ENCODE data around the gene CLDN20. TPM values are rescaled to one million over a fixed set of nuclear protein-coding genes. Genes with fewer than 3 reads are reported as not detected.

Gene CLDN20
- total RNA-seq, 4 donors from 2014 or later, result not detected

DNA sequence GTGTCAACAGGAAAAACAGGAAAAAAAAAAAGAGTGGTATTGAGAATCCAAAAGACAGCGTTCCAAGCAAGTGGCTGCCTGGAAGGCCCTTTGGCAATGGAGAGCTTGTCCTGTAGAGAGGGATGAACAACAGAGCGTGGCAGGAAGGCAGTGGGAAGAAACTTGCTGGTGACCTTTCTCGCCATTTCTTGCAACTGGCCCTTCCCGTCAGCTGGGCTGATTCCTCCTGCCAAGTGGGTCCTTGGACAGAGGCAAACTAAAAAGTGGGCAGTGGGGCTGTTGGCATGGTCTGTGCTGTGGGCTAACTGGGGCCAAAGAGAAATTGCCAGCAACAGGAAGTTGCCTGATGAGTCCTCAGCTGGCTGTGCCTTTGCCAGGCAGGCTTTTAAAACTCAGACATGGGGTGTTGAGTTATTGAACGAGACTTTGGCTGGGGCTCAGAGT lies 43.9 kb upstream of the CLDN20 start:
- Histone ChIP-seq H3K9me3 (no peaks in the 10 kb centered on the region), H3K4me1 (peaks cover 0 to 20% (median 11%) of the 10 kb centered on the region in 4 donors), H3K27me3 (no peaks in the 10 kb centered on the region), H3K36me3 (no peaks in the 10 kb centered on the region), H3K4me3 (no peak overlapping the region), H3K27ac (replicated peaks in 1 of 4) (no peak overlapping the region)
- intact Hi-C loops (cut with DNase I), result no loop called here
- WGBS, result 87% methylated on average over 5 of the region's 5 CpGs
- TF ChIP-seq, protein P1, sequence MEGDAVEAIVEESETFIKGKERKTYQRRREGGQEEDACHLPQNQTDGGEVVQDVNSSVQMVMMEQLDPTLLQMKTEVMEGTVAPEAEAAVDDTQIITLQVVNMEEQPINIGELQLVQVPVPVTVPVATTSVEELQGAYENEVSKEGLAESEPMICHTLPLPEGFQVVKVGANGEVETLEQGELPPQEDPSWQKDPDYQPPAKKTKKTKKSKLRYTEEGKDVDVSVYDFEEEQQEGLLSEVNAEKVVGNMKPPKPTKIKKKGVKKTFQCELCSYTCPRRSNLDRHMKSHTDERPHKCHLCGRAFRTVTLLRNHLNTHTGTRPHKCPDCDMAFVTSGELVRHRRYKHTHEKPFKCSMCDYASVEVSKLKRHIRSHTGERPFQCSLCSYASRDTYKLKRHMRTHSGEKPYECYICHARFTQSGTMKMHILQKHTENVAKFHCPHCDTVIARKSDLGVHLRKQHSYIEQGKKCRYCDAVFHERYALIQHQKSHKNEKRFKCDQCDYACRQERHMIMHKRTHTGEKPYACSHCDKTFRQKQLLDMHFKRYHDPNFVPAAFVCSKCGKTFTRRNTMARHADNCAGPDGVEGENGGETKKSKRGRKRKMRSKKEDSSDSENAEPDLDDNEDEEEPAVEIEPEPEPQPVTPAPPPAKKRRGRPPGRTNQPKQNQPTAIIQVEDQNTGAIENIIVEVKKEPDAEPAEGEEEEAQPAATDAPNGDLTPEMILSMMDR (IDR thresholded peaks at IDR 0.05), result no peak
- no peak for TF ChIP-seq POLR2A (IDR thresholded peaks at IDR 0.05; ENCODE audit: low read depth)
- TF ChIP-seq POLR2AphosphoS5 (IDR thresholded peaks at IDR 0.05), result no peak
- no peak for TF ChIP-seq EP300 (IDR thresholded peaks at IDR 0.05)
- DNase-seq (ENCODE audit: extremely low spot score), result no peak

DNA sequence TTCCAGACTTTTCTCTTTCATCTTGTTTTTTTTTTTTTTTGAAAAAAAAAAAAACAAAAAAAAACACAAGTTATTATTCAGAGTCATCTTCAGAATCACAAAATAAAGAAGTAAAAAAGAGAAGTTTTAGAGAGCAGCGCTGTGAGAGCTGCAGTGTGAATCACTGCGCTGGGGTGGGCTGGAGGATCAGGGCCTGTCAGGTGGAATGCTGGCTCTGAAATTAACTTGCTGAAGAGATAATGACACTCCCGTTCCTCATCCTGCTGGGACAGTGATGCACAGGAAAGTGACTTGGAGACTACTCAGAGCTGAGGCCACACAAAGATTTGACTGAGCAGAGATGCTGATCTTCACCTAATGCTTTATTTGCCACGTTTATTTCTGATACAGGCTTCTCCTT lies 42.7 kb upstream of the CLDN20 start:
- WGBS, result 80% methylated on average over 4 of the region's 4 CpGs
- H3K4me1 ChIP-seq, result peaks cover 0 to 20% (median 11%) of the 10 kb centered on the region in 4 donors
- no peak overlapping the region for H3K27ac ChIP-seq (replicated peaks in 1 of 4)
- no peak for DNase-seq (ENCODE audit: extremely low spot score)
- no peak for TF ChIP-seq EP300 (IDR thresholded peaks at IDR 0.05)
- no peak for TF ChIP-seq POLR2AphosphoS5 (IDR thresholded peaks at IDR 0.05)
- H3K27me3 ChIP-seq, result no peaks in the 10 kb centered on the region
- intact Hi-C loops (cut with DNase I), result no loop called here
- H3K9me3 ChIP-seq, result no peaks in the 10 kb centered on the region
- H3K4me3 ChIP-seq, result no peak overlapping the region
- H3K36me3 ChIP-seq, result no peaks in the 10 kb centered on the region

DNA sequence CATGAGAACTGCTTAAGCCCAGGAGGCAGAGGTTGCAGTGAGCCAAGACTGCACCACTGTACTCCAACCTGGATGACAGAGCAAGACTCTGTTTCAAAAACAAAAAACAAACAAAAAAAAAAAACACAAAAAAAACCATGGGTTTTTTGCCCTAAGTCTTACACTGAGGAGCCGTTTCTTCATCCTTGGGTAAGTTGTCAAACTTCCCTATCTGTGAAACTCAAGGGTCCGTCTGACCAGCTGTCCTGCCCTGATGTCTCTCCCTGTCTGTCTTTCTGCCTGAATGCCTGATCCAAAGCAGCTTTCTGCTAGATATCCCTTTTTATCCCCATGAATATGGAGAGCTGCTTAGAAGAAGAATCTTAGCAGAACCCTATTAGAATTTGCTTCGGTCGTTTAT lies 41.3 kb upstream of the CLDN20 start:
- DNase-seq (ENCODE audit: extremely low spot score), result no peak
- H3K4me1 ChIP-seq, result peaks cover 0 to 29% (median 10%) of the 10 kb centered on the region in 4 donors
- H3K4me3 ChIP-seq, result no peak overlapping the region
- no peaks in the 10 kb centered on the region for H3K27me3 ChIP-seq
- no peaks in the 10 kb centered on the region for H3K36me3 ChIP-seq
- TF ChIP-seq POLR2A (IDR thresholded peaks at IDR 0.05; ENCODE audit: low read depth) (no peak), POLR2AphosphoS5 (IDR thresholded peaks at IDR 0.05) (no peak), EP300 (IDR thresholded peaks at IDR 0.05) (no peak)
- TF ChIP-seq, protein P1 (IDR thresholded peaks at IDR 0.05), result no peak
- intact Hi-C loops (cut with DNase I), result no loop called here
- no peaks in the 10 kb centered on the region for H3K9me3 ChIP-seq
- 91% methylated on average over 4 of the region's 4 CpGs for WGBS
- no peak overlapping the region for H3K27ac ChIP-seq (replicated peaks in 1 of 4)

DNA sequence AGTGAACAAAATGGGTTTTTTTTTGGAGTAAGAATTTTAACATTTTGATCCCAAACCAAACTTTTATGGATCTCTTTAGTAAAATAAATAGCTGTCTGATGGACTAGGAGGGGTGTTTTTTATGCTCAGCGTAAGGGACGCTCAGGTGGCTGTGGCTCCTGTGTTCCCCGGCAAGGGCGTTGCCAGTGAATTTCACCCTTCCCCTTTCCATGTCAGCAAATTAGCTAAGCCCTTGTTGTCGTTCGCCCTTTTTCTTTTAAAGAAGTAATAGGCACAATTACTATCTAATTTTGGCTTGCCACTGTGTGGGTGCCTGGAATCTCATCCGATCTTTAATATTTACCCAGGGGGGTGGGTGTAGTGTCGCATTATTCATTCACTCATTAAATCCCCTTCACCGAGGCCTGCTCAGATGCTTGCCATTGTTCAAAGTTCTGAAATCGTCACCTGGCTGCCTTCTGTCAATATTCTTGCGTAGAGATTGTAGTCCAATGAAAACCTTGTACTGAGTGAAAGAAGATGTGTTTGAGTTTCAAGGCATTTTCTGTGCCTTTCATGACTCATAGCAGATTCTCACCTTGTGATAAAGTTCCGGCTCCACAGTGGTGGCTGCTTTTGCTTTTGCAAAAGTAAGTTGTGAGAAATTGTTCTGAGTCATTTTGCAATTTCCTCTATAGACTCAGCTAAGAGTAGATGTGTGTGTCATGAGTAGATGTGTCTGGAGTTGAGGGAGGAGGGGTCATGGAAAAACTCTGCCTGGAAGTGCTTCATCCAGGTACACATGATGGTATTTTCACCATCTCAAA lies 40.0 kb upstream of the CLDN20 start:
- TF ChIP-seq POLR2A (IDR thresholded peaks at IDR 0.05; ENCODE audit: low read depth) (no peak), EP300 (IDR thresholded peaks at IDR 0.05) (no peak), POLR2AphosphoS5 (IDR thresholded peaks at IDR 0.05) (no peak)
- TF ChIP-seq, protein P1 (IDR thresholded peaks at IDR 0.05), result no peak
- H3K4me3 ChIP-seq, result no peak overlapping the region
- WGBS, result 74% methylated on average over 12 of the region's 12 CpGs
- H3K27me3 ChIP-seq, result no peaks in the 10 kb centered on the region
- no peaks in the 10 kb centered on the region for H3K36me3 ChIP-seq
- no peak for DNase-seq (ENCODE audit: extremely low spot score)
- H3K27ac ChIP-seq (replicated peaks in 1 of 4), result no peak overlapping the region
- intact Hi-C loops (cut with DNase I), result no loop called here
- H3K4me1 ChIP-seq, result peaks cover 0 to 42% (median 24%) of the 10 kb centered on the region in 4 donors
- H3K9me3 ChIP-seq, result no peaks in the 10 kb centered on the region

DNA sequence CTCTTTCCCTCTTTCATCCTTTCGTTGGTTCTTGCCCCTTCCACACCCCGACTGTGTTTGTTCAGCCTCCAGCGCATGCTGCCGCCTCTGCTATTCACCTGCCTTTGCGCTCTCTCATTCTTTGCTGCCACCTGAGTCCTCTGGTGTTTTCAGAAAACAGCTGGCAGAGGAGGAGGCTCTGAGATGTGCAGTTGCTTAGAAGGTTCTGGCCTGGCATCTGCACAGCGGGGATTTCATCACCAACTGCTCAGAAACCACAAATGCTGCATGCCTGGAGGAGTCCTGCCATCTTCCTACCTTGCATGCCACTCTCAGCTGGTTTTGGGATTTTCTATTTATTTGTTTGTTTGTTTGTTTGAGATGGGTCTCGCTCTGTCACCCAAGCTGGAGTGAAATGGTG lies 39.2 kb upstream of the CLDN20 start:
- no peaks in the 10 kb centered on the region for H3K36me3 ChIP-seq
- H3K4me1 ChIP-seq, result peaks cover 0 to 50% (median 30%) of the 10 kb centered on the region in 4 donors
- WGBS, result 88% methylated on average over 7 of the region's 7 CpGs
- TF ChIP-seq POLR2A (IDR thresholded peaks at IDR 0.05; ENCODE audit: low read depth), result no peak
- no peaks in the 10 kb centered on the region for H3K27me3 ChIP-seq
- no peaks in the 10 kb centered on the region for H3K9me3 ChIP-seq
- H3K27ac ChIP-seq (replicated peaks in 1 of 4), result no peak overlapping the region
- H3K4me3 ChIP-seq, result no peak overlapping the region
- no peak for DNase-seq (ENCODE audit: extremely low spot score)
- intact Hi-C loops (cut with DNase I), result no loop called here
